Activated CD8-positive, alpha-beta memory T cell treated with anti-CD3 and anti-CD28 coated beads for 48 hours (primary cell): ENCODE measurements around the gene DNAAF3.
A peak's percentile ranks its signal among the peaks of the same experiment; 100 is the strongest.

Experiments used
- DNase-seq, 3 experiments: peaks; one replicate each; pipeline ENCODE4 v3.0.0-alpha.2; 2020; ENCODE audit warnings: low read depth in 2 of 3, low spot score in 2 of 3

The DNAAF3 gene

DNA sequence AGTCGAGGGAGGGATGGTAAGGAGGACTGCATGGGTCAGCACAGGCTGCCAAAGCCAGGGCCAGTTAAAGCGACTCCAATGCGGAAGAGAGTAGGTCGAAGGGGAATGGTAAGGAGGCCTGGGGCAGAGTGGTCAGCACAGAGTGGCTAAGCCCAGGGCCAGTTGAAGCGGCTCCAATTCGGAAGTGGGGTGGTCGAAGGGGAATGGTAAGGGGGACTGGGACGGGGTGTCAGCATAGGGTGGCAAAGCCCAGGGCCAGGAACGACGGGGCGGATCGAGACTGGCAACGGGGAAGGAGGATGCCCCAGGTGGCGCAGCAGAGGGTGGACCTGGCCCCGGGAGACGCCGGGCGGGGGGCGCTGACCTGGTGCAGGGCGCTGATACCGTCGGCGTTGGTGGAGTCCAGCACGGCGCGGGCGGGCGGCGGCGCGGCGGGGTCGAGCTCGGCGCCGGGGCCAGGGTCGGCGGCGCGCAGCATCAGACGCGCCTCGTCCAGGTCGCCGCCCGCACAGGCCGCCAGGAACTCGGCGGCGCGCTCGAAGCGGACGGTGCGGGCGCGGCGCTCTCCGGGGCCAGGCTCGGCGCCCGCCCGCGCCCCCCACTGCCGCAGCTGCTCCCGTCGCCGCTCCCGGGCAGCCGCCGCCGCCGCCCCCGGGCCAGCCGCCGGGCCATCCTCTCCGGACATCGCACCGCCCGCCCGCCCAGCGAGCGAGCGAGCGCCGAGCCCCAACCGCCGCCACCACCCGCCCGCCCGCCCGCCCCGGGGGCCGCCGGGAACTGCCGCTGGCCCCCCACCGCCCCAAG lies 49.4 kb downstream of the DNAAF3 start, which contains the start of gene PPP1R12C:
Gene PPP1R12C (minus strand): TSS at position 779 of the 804 bp plus-strand sequence. CDS start 94 bp downstream, at position 685.
- DNase-seq, result no peak

DNA sequence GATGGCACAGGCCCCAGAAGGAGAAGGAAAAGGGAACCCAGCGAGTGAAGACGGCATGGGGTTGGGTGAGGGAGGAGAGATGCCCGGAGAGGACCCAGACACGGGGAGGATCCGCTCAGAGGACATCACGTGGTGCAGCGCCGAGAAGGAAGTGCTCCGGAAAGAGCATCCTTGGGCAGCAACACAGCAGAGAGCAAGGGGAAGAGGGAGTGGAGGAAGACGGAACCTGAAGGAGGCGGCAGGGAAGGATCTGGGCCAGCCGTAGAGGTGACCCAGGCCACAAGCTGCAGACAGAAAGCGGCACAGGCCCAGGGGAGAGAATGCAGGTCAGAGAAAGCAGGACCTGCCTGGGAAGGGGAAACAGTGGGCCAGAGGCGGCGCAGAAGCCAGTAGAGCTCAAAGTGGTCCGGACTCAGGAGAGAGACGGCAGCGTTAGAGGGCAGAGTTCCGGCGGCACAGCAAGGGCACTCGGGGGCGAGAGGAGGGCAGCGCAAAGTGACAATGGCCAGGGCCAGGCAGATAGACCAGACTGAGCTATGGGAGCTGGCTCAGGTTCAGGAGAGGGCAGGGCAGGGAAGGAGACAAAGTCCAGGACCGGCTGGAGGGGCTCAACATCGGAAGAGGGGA lies 50.1 kb downstream of the DNAAF3 start:
- peak in 2 of 3 experiments; percentile 15 to 19 for DNase-seq

- no peak for DNase-seq
These were observed 50.9 kb downstream of the DNAAF3 start for GRCh38 chr19:55115446-55116065.

- DNase-seq, result no peak
These were observed 51.8 kb downstream of the DNAAF3 start for GRCh38 chr19:55114566-55115145.

DNA sequence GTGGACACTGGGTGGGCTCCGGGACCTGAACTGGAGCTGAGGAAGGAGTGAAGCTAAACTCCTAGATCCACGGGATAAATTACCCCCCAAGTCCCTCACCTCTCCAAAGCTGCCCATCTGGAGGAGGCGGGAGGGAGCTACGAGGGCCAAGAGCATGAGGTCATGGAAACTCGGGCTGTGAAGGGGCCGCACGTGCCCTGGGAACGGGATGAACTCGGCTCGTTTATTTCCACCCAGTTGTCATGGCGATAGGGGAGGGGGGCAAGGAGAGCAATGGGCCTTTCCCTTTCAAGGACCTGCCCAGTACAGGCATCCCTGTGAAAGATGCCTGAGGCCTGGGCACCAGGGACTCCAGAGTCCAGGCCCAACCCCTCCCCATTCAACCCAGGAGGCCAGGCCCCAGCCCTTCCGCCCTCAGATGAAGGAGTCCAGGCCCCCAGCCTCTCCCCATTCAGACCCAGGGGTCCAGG lies 52.8 kb downstream of the DNAAF3 start:
- no peak for DNase-seq

DNA sequence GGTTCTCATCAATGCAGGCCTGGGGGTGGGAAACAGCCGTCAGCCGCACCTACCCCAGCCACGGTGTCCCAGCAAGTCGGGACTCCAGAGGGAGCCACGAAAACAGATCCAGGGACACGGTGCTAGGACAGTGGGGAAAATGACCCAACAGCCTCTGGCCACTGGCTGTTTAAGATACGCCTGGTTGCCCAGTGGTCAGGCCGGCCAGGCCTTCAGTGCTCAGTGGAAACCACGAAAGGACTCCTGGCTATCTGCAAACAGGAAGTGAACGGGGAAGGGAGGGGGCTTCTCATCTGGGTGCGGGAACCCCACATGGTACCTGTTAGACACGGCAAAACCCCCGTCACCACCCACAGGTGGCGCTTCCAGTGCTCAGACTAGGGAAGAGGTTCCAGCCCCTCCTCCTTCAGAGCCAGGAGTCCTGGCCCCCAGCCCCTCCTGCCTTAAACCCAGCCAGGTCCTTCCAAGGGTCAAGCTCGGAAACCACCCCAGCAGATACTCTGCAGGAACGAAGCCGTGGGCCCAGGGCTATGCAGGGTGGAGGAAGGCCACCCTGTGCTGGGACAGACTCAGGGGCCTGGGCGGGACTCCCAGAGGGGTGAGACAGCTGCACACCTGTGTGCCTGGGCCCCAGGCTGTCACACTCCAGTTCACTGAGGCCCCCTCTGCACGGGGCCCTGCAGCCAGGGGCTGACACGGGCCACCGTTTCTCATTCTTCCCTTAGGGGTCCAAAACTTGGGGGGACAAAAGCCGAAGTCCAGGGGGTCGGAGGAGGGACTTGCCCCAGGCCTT lies 53.4 kb downstream of the DNAAF3 start:
- DNase-seq, result no peak

- no peak for DNase-seq
These were observed 54.1 kb downstream of the DNAAF3 start for GRCh38 chr19:55112246-55112776.

DNA sequence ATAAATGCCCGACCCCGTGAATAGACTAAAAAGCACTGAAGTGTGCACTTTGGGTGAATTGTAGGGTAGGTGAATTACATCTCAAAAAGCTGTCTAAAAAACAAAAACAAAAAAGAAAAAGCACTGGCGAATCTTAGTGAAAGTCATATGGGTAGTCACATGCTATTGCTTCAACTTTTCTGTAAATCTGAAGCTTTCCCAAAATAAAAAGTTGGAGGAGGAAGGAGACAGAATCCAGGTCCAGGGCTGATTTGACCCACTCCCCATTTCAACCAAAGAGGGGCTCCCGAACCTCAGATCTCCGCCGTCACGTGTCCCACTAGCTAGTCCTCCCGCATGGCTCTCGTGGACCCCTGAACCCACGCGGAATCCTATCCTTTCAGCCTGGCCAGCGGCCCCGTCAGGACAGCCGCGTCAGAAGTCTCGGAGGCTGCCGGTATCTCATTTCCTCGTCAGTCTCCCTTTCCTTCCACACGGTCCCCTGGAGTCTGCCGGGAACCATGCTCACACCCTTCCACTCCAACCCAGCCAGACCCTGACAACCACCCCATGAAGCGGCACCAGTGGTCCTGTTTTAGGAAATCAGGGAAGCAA lies 55.1 kb downstream of the DNAAF3 start:
- no peak for DNase-seq

DNA sequence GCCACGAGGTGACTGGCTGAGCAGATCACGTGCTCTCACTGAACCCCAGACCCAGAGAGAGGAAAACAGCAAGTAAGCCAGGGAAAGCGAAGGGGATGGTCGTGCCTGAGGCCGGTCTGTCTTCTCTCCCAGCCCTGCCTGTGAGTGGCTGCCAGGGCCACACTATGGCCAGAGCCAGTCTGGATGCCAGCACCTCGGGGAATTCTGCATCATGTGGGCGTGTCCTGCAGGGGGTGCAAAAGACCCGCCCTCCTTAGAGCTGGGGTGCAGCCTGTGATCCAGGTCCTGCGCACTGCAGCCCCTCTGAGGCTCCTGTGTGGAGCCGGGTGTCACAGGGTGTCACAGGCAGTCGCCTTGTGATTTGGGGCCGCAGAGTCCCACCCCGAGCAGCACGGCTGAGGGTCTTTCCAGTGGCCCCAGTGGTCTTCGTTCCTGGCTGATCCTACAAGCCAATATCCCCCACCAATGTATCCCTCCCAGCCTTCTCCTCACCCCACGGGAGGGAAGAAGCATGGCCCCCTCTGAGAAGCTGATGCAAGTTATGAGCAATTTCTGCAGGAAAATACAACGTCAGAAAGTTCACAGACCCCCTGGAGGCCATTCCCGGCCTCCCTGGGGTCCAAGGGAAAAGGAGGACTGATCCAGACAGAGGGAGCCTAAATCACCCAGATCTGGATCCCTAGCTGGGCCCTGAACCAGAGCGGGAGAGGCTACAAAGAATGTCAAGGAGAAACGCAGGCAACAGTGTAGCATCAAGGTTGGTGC lies 56.7 kb downstream of the DNAAF3 start:
- no peak for DNase-seq
